Osteoblast (primary cell): Measurements from ENCODE around the gene B9D2. TPM values are rescaled to one million over a fixed set of nuclear protein-coding genes. Genes with fewer than 3 reads are reported as not detected.

Experiments used
- DNase-seq: peaks from one replicate; pipeline ENCODE4 v3.0.0; 2011; ENCODE audit warnings: low spot score, mixed read lengths; ENCODE audit not compliant: insufficient read length; ENCODE audit errors: missing footprints
- H2AFZ ChIP-seq: 2 replicates; pipeline ENCODE4 v1.6.0; 2011; ENCODE audit warnings: mild to moderate bottlenecking, low read length
- H3K27ac ChIP-seq: 2 replicates; pipeline ENCODE4 v1.5.1; 2011; ENCODE audit warnings: mild to moderate bottlenecking, low read depth, low read length, moderate library complexity
- H3K27me3 ChIP-seq: 2 replicates; pipeline ENCODE4 v1.6.0; 2012; ENCODE audit warnings: mild to moderate bottlenecking, control low read depth, inconsistent platforms, low read length, moderate library complexity; ENCODE audit not compliant: insufficient read depth
- H3K36me3 ChIP-seq: 2 replicates; pipeline ENCODE4 v1.5.1; 2011; ENCODE audit warnings: mild to moderate bottlenecking, low read length, control low read depth, moderate library complexity; ENCODE audit not compliant: insufficient read depth
- H3K4me1 ChIP-seq: 2 replicates; pipeline ENCODE4 v1.5.1; 2011; ENCODE audit warnings: mild to moderate bottlenecking, low read length, control low read depth, moderate library complexity; ENCODE audit not compliant: insufficient read depth
- H3K4me2 ChIP-seq: 2 replicates; pipeline ENCODE4 v1.6.0; 2011; ENCODE audit warnings: mild to moderate bottlenecking, low read length; ENCODE audit not compliant: insufficient read depth
- H3K4me3 ChIP-seq: fragments of 200-600 bp; sonication (generic); 3 replicates; pipeline ENCODE4 v1.5.1; 2012; ENCODE audit warnings: mild to moderate bottlenecking, low read length, inconsistent platforms; ENCODE audit not compliant: insufficient read depth
- H3K79me2 ChIP-seq: 2 replicates; pipeline ENCODE4 v1.6.0; 2012; ENCODE audit warnings: mild to moderate bottlenecking, low read length, control low read depth, inconsistent platforms; ENCODE audit not compliant: insufficient read depth
- H3K9me3 ChIP-seq: 2 replicates; pipeline ENCODE4 v1.5.1; 2011; ENCODE audit warnings: low read depth, low read length, control low read depth
- H4K20me1 ChIP-seq: 2 replicates; pipeline ENCODE4 v1.6.0; 2012; ENCODE audit warnings: mild to moderate bottlenecking, low read length, control low read depth; ENCODE audit not compliant: insufficient read depth
- total RNA-seq: library from RNA; depleted of rRNA; stranded (reverse); fragments of >200 nt; gene quantifications from 2 replicates; pipeline ENCODE4 v1.2.3, GENCODE V29; 2012
- TF ChIP-seq, protein P1 (sequence below): IDR thresholded peaks from 2 replicates; pipeline ENCODE4 v1.5.1; 2011; ENCODE audit warnings: mild to moderate bottlenecking, low read depth, low read length, moderate library complexity; ENCODE audit errors: extremely low read depth

Gene B9D2
- total RNA-seq, 1 donor = 6.5 TPM

- Histone ChIP-seq H3K36me3 (peaks cover 50% of the 10 kb centered on the region), H3K4me2 (no peak overlapping the region), H3K4me1 (peaks cover 33% of the 10 kb centered on the region), H3K27ac (no peak overlapping the region), H3K4me3 (no peak overlapping the region), H3K79me2 (peaks cover 13% of the 10 kb centered on the region), H4K20me1 (peaks cover 24% of the 10 kb centered on the region), H3K27me3 (no peaks in the 10 kb centered on the region), H3K9me3 (no peaks in the 10 kb centered on the region), H2AFZ (no peak overlapping the region)
- TF ChIP-seq, protein P1, sequence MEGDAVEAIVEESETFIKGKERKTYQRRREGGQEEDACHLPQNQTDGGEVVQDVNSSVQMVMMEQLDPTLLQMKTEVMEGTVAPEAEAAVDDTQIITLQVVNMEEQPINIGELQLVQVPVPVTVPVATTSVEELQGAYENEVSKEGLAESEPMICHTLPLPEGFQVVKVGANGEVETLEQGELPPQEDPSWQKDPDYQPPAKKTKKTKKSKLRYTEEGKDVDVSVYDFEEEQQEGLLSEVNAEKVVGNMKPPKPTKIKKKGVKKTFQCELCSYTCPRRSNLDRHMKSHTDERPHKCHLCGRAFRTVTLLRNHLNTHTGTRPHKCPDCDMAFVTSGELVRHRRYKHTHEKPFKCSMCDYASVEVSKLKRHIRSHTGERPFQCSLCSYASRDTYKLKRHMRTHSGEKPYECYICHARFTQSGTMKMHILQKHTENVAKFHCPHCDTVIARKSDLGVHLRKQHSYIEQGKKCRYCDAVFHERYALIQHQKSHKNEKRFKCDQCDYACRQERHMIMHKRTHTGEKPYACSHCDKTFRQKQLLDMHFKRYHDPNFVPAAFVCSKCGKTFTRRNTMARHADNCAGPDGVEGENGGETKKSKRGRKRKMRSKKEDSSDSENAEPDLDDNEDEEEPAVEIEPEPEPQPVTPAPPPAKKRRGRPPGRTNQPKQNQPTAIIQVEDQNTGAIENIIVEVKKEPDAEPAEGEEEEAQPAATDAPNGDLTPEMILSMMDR = no peak
- peak; percentile 43 for DNase-seq
Observed at GRCh38 chr19:41319500-41320184, 44.3 kb downstream of the B9D2 start.

GRCh38 chr19:41318696-41319499, 45.1 kb downstream of the B9D2 start:
- peaks cover 26% of the 10 kb centered on the region for H3K4me1 ChIP-seq
- H3K4me2 ChIP-seq = no peak overlapping the region
- TF ChIP-seq, protein P1 = no peak
- peaks cover 19% of the 10 kb centered on the region for H3K79me2 ChIP-seq
- no peak overlapping the region for H3K4me3 ChIP-seq
- peaks cover 55% of the 10 kb centered on the region for H3K36me3 ChIP-seq
- no peak overlapping the region for H2AFZ ChIP-seq
- no peak overlapping the region for H3K27ac ChIP-seq
- H3K27me3 ChIP-seq = no peaks in the 10 kb centered on the region
- H4K20me1 ChIP-seq = peaks cover 24% of the 10 kb centered on the region
- peak; percentile 80 for DNase-seq
- H3K9me3 ChIP-seq = no peaks in the 10 kb centered on the region

DNA sequence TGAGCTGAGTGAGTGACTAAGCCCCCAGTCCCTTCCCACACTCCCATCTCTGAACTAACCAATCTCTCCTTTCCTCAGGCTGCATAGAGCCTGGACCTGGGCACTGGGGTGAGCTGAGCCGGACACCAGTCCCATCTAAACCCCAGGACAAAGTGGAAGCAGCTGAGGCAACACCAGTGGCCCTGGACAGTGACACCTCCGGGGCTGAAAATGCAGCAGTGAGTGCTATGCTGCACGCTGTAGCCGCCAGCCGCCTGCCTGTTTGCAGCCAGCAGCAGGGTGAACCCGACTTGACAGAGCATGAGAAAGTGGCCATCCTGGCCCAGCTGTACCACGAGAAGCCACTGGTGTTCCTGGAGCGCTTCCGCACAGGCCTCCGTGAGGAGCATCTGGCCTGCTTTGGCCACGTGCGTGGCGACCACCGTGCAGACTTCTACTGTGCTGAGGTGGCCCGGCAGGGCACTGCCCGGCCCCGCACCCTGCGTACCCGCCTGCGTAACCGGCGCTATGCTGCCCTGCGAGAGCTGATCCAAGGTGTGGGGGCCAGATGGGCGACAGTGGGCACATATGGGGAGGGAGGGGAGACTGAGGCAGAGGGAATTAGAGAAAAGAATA, 47.5 kb downstream of the B9D2 start:
- H3K27me3 ChIP-seq = no peaks in the 10 kb centered on the region
- H2AFZ ChIP-seq = no peak overlapping the region
- no peak overlapping the region for H3K4me3 ChIP-seq
- H3K79me2 ChIP-seq = peaks cover 43% of the 10 kb centered on the region
- peaks cover 31% of the 10 kb centered on the region for H4K20me1 ChIP-seq
- TF ChIP-seq, protein P1 = no peak
- DNase-seq = no peak
- peaks cover 6% of the 10 kb centered on the region for H3K4me1 ChIP-seq
- no peaks in the 10 kb centered on the region for H3K9me3 ChIP-seq
- no peak overlapping the region for H3K4me2 ChIP-seq
- peak overlapping the region; percentile 8 for H3K27ac ChIP-seq
- H3K36me3 ChIP-seq = peaks cover 73% of the 10 kb centered on the region

DNA sequence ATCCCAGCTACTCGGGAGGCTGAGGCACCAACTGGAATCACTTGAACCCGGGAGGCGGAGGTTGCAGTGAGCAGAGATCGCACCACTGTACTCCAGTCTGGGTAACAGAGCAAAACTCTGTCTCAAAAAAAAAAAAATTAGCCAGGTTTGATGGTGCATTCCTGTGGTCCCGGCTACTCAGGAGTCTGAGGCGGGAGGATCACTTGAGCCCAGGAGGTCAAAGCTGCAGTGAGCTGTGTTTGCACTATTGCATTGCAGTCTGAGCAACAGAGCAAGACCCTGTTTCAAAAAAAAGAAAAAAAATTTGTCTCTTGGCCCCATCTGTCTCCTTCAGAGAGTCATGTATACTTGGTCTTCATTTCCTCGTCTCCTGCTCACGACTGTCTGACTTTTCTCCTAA, 52.3 kb downstream of the B9D2 start:
- Histone ChIP-seq H2AFZ (no peak overlapping the region), H3K27me3 (no peaks in the 10 kb centered on the region), H3K4me2 (peak overlapping the region; percentile 99), H3K27ac (peak overlapping the region; percentile 96), H3K4me3 (peak overlapping the region; percentile 81), H3K79me2 (peaks cover 48% of the 10 kb centered on the region), H3K36me3 (peaks cover 53% of the 10 kb centered on the region), H4K20me1 (peaks cover 13% of the 10 kb centered on the region), H3K9me3 (no peaks in the 10 kb centered on the region), H3K4me1 (peaks cover 26% of the 10 kb centered on the region)
- DNase-seq = no peak
- TF ChIP-seq, protein P1 = no peak
